Measurements from ENCODE around the gene AP1B1. TPM values are rescaled to one million over a fixed set of nuclear protein-coding genes. Genes with fewer than 3 reads are reported as not detected.

The AP1B1 gene
- polyA plus RNA-seq, 1 donor from 2014 or later = 43.8 TPM

- Histone ChIP-seq H3K9me2 (ENCODE audit: insufficient read depth, low read length) (no peaks in the 10 kb centered on the region), H2AFZ (ENCODE audit: low read depth, low read length) (no peak overlapping the region), H3K9me3 (ENCODE audit: low read length) (no peaks in the 10 kb centered on the region), H3F3A (ENCODE audit: insufficient read depth, low read length, poor library complexity, severe bottlenecking) (no peaks in the 10 kb centered on the region), H3K79me2 (replicated peaks; ENCODE audit: insufficient read depth, low read length) (no peaks in the 10 kb centered on the region), H3K4me3 (ENCODE audit: low read length) (no peak overlapping the region), H4K20me1 (ENCODE audit: insufficient read depth) (no peaks in the 10 kb centered on the region), H3K4me2 (ENCODE audit: low read length) (no peak overlapping the region), H3K27ac (ENCODE audit: low read length) (no peak overlapping the region), H3K9ac (ENCODE audit: low read length) (no peak overlapping the region), H3K36me3 (ENCODE audit: insufficient read depth, low read length) (no peaks in the 10 kb centered on the region), H3K27me3 (ENCODE audit: insufficient read depth, low read depth, low read length) (peaks cover 27% of the 10 kb centered on the region)
- TF ChIP-seq CTCF (IDR thresholded peaks at IDR 0.05; ENCODE audit: poor library complexity, severe bottlenecking) = no peak
Measured at GRCh38 chr22:29319072-29319471, 69.3 kb downstream of the AP1B1 start.

GRCh38 chr22:29317827-29318454 lies 70.4 kb downstream of the AP1B1 start:
- no peaks in the 10 kb centered on the region for H4K20me1 ChIP-seq (ENCODE audit: insufficient read depth)
- TF ChIP-seq EZH2 (IDR thresholded peaks at IDR 0.05; ENCODE audit: borderline replicate concordance, insufficient read depth, low read length, poor library complexity, severe bottlenecking) = no peak
- TF ChIP-seq EP300 (conservative IDR thresholded peaks at IDR 0.05; ENCODE audit: poor library complexity, severe bottlenecking) = no peak
- TF ChIP-seq POLR2AphosphoS5 (IDR thresholded peaks at IDR 0.05) = no peak
- TF ChIP-seq RAD21 (conservative IDR thresholded peaks at IDR 0.05) = no peak
- no peak for TF ChIP-seq SMC3 (conservative IDR thresholded peaks at IDR 0.05; ENCODE audit: poor library complexity)
- no peak for TF ChIP-seq REST (IDR thresholded peaks at IDR 0.05; ENCODE audit: borderline replicate concordance)
- TF ChIP-seq TAF1 (IDR thresholded peaks at IDR 0.05; ENCODE audit: low read depth) = no peak
- TF ChIP-seq CTCF (IDR thresholded peaks at IDR 0.05; ENCODE audit: poor library complexity, severe bottlenecking) = no peak
- no peak for TF ChIP-seq MXI1 (conservative IDR thresholded peaks at IDR 0.05; ENCODE audit: poor library complexity, severe bottlenecking)
- no peak overlapping the region for H3K4me2 ChIP-seq (ENCODE audit: low read length)
- no peaks in the 10 kb centered on the region for H3K9me3 ChIP-seq (ENCODE audit: low read length)
- no peaks in the 10 kb centered on the region for H3K79me2 ChIP-seq (replicated peaks; ENCODE audit: insufficient read depth, low read length)
- H3K27me3 ChIP-seq (ENCODE audit: insufficient read depth, low read depth, low read length) = peaks cover 39% of the 10 kb centered on the region
- H3K27ac ChIP-seq (ENCODE audit: low read length) = no peak overlapping the region
- no peaks in the 10 kb centered on the region for H3K36me3 ChIP-seq (ENCODE audit: insufficient read depth, low read length)
- no peak overlapping the region for H3K9ac ChIP-seq (ENCODE audit: low read length)
- H3K9me2 ChIP-seq (ENCODE audit: insufficient read depth, low read length) = no peaks in the 10 kb centered on the region
- H3F3A ChIP-seq (ENCODE audit: insufficient read depth, low read length, poor library complexity, severe bottlenecking) = no peaks in the 10 kb centered on the region
- no peak overlapping the region for H2AFZ ChIP-seq (ENCODE audit: low read depth, low read length)
- H3K4me3 ChIP-seq (ENCODE audit: low read length) = no peak overlapping the region
